Endothelial cell of umbilical vein (primary cell): ENCODE data around the gene EXOSC5. TPM values are rescaled to one million over a fixed set of nuclear protein-coding genes. Genes with fewer than 3 reads are reported as not detected.

Experiments used
- BruUV-seq: library from RNA; stranded (reverse); fragments of 400-500 nt; replicated peaks from 2 replicates; lab custom pipeline; 2021; lab: Mats Ljungman, UMichigan
- CTCF ChIA-PET: fragments of 300-600, 350-600 bp; sonication (Branson Sonifier 250); formaldehyde crosslinking; loops from one replicate; lab custom pipeline; 2021; ENCODE audit warnings: antibody characterized with exemption, inconsistent platforms; lab: Charles Lee
- POLR2A ChIA-PET: fragments of 300-600, 350-600 bp; sonication (Branson Sonifier 250); formaldehyde crosslinking; loops from one replicate; lab custom pipeline; 2021; ENCODE audit warnings: antibody characterized with exemption, inconsistent platforms; lab: Charles Lee
- DNase-seq: peaks from one replicate; pipeline ENCODE4 v3.0.0-alpha.2; 2011; ENCODE audit warnings: low read depth, low spot score
- FAIRE-seq: peaks from 2 replicates; lab custom pipeline; 2011; peaks lifted over from hg19 to GRCh38; lab: Jason Lieb, UNC
- H2AFZ ChIP-seq: 2 replicates; pipeline ENCODE4 v1.6.0; 2012; ENCODE audit warnings: low read depth, low read length, control low read depth, inconsistent platforms
- H3K27ac ChIP-seq: 2 replicates; pipeline ENCODE4 v1.5.1; 2011; ENCODE audit warnings: low read depth, mild to moderate bottlenecking, control low read depth, low read length, moderate library complexity; ENCODE audit not compliant: insufficient read depth
- H3K27me3 ChIP-seq, 2 experiments: 2 replicates each; pipeline versions ENCODE4 v1.6.0 to v1.6.1; 2011; ENCODE audit warnings: low read length in 2 of 2, mixed read lengths in 1 of 2; ENCODE audit not compliant: control insufficient read depth in 2 of 2, insufficient read depth in 2 of 2
- H3K36me3 ChIP-seq, 2 experiments: 2 replicates in 1 of 2; 3 replicates in 1 of 2; pipeline ENCODE4 v1.5.1; 2011; ENCODE audit warnings: low read length in 2 of 2, mild to moderate bottlenecking in 1 of 2, moderate library complexity in 1 of 2; ENCODE audit not compliant: control insufficient read depth in 2 of 2, insufficient read depth in 2 of 2; ENCODE audit errors: extremely low read depth in 1 of 2
- H3K4me1 ChIP-seq: 3 replicates; pipeline ENCODE4 v1.5.1; 2011; ENCODE audit warnings: mild to moderate bottlenecking, low read length; ENCODE audit not compliant: control insufficient read depth, insufficient read depth; ENCODE audit errors: extremely low read depth
- H3K4me2 ChIP-seq: 2 replicates; pipeline ENCODE4 v1.6.1; 2011; ENCODE audit warnings: low read length, control low read depth, mixed read lengths; ENCODE audit not compliant: insufficient read depth
- H3K4me3 ChIP-seq, 3 experiments: fragments of 200-600 bp in 1 of 3; sonication (generic), shearing (Covaris generic) in 1 of 3; replicated peaks in 1 of 3; 2 replicates each; pipeline ENCODE4 v1.5.1; 2011 to 2016; ENCODE audit warnings: control low read depth in 3 of 3, low read length in 3 of 3, mild to moderate bottlenecking in 2 of 3, inconsistent platforms in 1 of 3, low read depth in 1 of 3, moderate library complexity in 1 of 3; ENCODE audit not compliant: insufficient read depth in 1 of 3
- H3K79me2 ChIP-seq: 2 replicates; pipeline ENCODE4 v1.6.0; 2012; ENCODE audit warnings: low read length, inconsistent platforms; ENCODE audit not compliant: control insufficient read depth, insufficient read depth
- H3K9ac ChIP-seq: replicated peaks from 2 replicates; pipeline ENCODE3; 2011; ENCODE audit warnings: low read length, control low read depth; ENCODE audit not compliant: insufficient read depth; ENCODE audit errors: extremely low read depth
- H3K9me1 ChIP-seq: replicated peaks from 3 replicates; pipeline ENCODE4 v1.6.0; 2011; ENCODE audit warnings: mild to moderate bottlenecking, low read length; ENCODE audit not compliant: control insufficient read depth, insufficient read depth; ENCODE audit errors: extremely low read depth
- H3K9me3 ChIP-seq: replicated peaks from 2 replicates; pipeline ENCODE4 v1.5.1; 2012; ENCODE audit warnings: low read length, inconsistent platforms; ENCODE audit not compliant: control insufficient read depth, insufficient read depth
- H4K20me1 ChIP-seq: replicated peaks from 2 replicates; pipeline ENCODE3; 2011; ENCODE audit warnings: mild to moderate bottlenecking, low read length; ENCODE audit not compliant: control insufficient read depth, insufficient read depth; ENCODE audit errors: extremely low read depth
- EZH2 ChIP-seq: IDR thresholded peaks from 2 replicates; pipeline ENCODE4 v1.6.1; 2012; ENCODE audit warnings: borderline replicate concordance, low read depth, mild to moderate bottlenecking, moderate library complexity, low read length, inconsistent platforms; ENCODE audit not compliant: severe bottlenecking
- FOS ChIP-seq: IDR thresholded peaks from 2 replicates; pipeline ENCODE4 v1.6.1; 2011; ENCODE audit warnings: mild to moderate bottlenecking, low read length, moderate library complexity, borderline replicate concordance; ENCODE audit not compliant: insufficient read depth
- GATA2 ChIP-seq: IDR thresholded peaks from 2 replicates; pipeline ENCODE4 v1.7.0; 2011; ENCODE audit warnings: low read depth, mild to moderate bottlenecking, moderate library complexity, mixed read lengths, low read length; ENCODE audit not compliant: insufficient read length, insufficient read depth
- JUN ChIP-seq: IDR thresholded peaks from 2 replicates; pipeline ENCODE4 v1.6.1; 2011; ENCODE audit warnings: borderline replicate concordance, low read depth; ENCODE audit not compliant: insufficient read length, insufficient read depth
- MYC ChIP-seq: IDR thresholded peaks from one replicate; pipeline ENCODE4 v1.6.1; 2011; ENCODE audit warnings: mild to moderate bottlenecking, low read depth, low read length
- POLR2A ChIP-seq: IDR thresholded peaks from 2 replicates; pipeline ENCODE4 v1.6.1; 2012; ENCODE audit warnings: low read depth, mild to moderate bottlenecking, control low read depth, low read length
- POLR2AphosphoS5 ChIP-seq: IDR thresholded peaks from 2 replicates; pipeline ENCODE4 v1.6.1; 2012; ENCODE audit warnings: low read depth, mild to moderate bottlenecking, control low read depth, low read length, moderate library complexity; ENCODE audit not compliant: insufficient read depth
- dilution Hi-C: fragments of 300-500 bp; cut with MboI; formaldehyde crosslinking; loops from one replicate; pipeline ENCODE4 v1.15.0; 2019; ENCODE audit warnings: low sequenced_read_pairs; ENCODE audit not compliant: extremely low pct_ligation_motif_present
- intact Hi-C: fragments of 100-400 bp; cut with micrococcal nuclease; formaldehyde crosslinking; loops from one replicate; pipeline ENCODE4 v1.10.0; 2022
- polyA plus RNA-seq, 4 experiments: library from polyadenylated mRNA; depleted of rRNA in 3 of 4; stranded (reverse) in 3 of 4; unstranded in 1 of 4; fragments of >200 nt; gene quantifications; 2 replicates each; pipeline versions ENCODE4 v1.2.1 to v1.2.3, GENCODE V29; 2011 to 2012; ENCODE audit warnings: missing spikeins in 1 of 4
- total RNA-seq: library from RNA; stranded (reverse); gene quantifications from 2 replicates; pipeline ENCODE4 v1.2.3, GENCODE V29; 2021
- TF ChIP-seq, protein P1 (sequence below), 2 donors: IDR thresholded peaks; 1 replicate in 1 of 2; 2 replicates in 1 of 2; pipeline ENCODE4 v1.5.1; 2011; ENCODE audit warnings: low read length in 2 of 2, mild to moderate bottlenecking in 2 of 2, moderate library complexity in 2 of 2, control low read depth in 1 of 2, inconsistent platforms in 1 of 2, low read depth in 1 of 2; ENCODE audit not compliant: insufficient read depth in 1 of 2; ENCODE audit errors: extremely low read depth in 1 of 2
- TF ChIP-seq, protein P2 (sequence below): IDR thresholded peaks from 2 replicates; pipeline ENCODE4 v1.6.1; 2011; ENCODE audit not compliant: insufficient read depth, insufficient read length

The EXOSC5 gene
- total and polyA plus RNA-seq, 2 donors (not counting 3 experiments of a cell fraction or from before 2014, with no cell fraction given) = 14.0 to 20.9 TPM

DNA sequence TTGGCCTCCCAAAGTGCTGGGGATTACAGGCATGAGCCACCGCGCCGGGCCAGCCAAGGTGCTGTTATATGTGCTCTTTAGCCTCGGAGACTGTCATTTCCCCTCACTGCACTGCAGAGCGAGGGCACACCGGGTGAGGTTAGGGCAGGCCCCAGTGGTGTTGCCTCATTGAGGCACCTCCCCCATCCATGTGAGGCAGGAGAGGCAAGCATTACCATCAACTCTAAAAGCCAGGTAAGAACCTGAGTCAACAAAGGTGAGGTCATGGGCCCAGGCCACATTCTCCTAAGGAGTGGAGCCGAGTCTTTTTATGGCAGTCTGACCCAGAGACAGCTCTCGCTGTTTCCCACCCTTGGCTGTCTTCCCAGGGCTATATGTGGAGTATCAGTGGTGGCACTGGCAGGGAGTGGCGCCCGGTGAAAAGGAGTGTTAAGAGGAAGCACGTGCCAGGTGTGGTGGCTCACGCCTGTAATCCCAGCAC is 19.1 kb upstream of the EXOSC5 start:
- no peak for DNase-seq
- H3K27ac ChIP-seq = no peak overlapping the region
- H3K4me2 ChIP-seq = no peak overlapping the region
- ChIA-PET CTCF (no interaction called here), POLR2A (no interaction called here)
- no peaks in the 10 kb centered on the region for H3K9me1 ChIP-seq
- FAIRE-seq = no peak
- H3K9ac ChIP-seq = no peak overlapping the region
- H3K4me3 ChIP-seq = no peak overlapping the region
- no peak overlapping the region for H2AFZ ChIP-seq
- H3K36me3 ChIP-seq = peaks cover 0 to 35% of the 10 kb centered on the region in 2 experiments
- H3K27me3 ChIP-seq = no peaks in the 10 kb centered on the region
- no peaks in the 10 kb centered on the region for H3K9me3 ChIP-seq
- H3K79me2 ChIP-seq = no peaks in the 10 kb centered on the region
- H3K4me1 ChIP-seq = no peaks in the 10 kb centered on the region
- dilution Hi-C loops (no loop called here), intact Hi-C loops (no loop called here)
- no TSS peak for BruUV-seq
- TF ChIP-seq FOS (no peak), GATA2 (no peak), POLR2AphosphoS5 (no peak), EZH2 (no peak), POLR2A (no peak), JUN (no peak), MYC (no peak)
- TF ChIP-seq, protein P1, sequence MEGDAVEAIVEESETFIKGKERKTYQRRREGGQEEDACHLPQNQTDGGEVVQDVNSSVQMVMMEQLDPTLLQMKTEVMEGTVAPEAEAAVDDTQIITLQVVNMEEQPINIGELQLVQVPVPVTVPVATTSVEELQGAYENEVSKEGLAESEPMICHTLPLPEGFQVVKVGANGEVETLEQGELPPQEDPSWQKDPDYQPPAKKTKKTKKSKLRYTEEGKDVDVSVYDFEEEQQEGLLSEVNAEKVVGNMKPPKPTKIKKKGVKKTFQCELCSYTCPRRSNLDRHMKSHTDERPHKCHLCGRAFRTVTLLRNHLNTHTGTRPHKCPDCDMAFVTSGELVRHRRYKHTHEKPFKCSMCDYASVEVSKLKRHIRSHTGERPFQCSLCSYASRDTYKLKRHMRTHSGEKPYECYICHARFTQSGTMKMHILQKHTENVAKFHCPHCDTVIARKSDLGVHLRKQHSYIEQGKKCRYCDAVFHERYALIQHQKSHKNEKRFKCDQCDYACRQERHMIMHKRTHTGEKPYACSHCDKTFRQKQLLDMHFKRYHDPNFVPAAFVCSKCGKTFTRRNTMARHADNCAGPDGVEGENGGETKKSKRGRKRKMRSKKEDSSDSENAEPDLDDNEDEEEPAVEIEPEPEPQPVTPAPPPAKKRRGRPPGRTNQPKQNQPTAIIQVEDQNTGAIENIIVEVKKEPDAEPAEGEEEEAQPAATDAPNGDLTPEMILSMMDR (IDR thresholded peaks at IDR 0.05; ENCODE audit: extremely low read depth in 1 of 2, insufficient read depth in 1 of 2, low read depth in 1 of 2, low read length in 2 of 2) = no peak
- TF ChIP-seq, protein P2, sequence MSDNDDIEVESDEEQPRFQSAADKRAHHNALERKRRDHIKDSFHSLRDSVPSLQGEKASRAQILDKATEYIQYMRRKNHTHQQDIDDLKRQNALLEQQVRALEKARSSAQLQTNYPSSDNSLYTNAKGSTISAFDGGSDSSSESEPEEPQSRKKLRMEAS = no peak
- no peaks in the 10 kb centered on the region for H4K20me1 ChIP-seq
